Measurements from ENCODE around the gene C11orf52. TPM values are rescaled to one million over a fixed set of nuclear protein-coding genes. Genes with fewer than 3 reads are reported as not detected.

Gene C11orf52
- polyA plus RNA-seq, 3 donors: not detected

DNA sequence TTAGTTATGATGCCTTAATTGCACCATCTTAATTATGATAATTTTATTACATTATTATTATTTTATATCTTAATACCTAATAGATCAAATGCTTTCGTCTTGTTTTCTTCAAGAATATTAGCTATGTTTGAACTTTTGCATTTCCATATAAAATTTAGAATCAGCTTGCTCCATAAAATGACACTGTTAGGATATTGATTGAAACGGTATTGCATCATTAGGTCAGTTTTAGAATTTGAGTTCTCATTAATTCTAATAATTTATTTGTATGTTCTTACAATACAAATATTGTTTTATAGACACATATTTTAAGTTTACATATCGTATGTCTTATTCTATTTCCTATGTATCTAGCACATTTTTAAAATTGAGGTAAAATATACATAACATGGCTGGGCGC, 32.7 kb upstream of the C11orf52 start:
- no peaks in the 10 kb centered on the region for H3K36me3 ChIP-seq (replicated peaks in 1 of 2; ENCODE audit: control insufficient read depth in 1 of 2, insufficient read depth in 2 of 2, low read length in 2 of 2)
- H4K20me1 ChIP-seq (ENCODE audit: insufficient read depth, low read length): no peaks in the 10 kb centered on the region
- Mint-ChIP-seq H3K27me3 (ENCODE audit: low read depth in 3 of 3) (peaks cover 1 to 2% (median 1%) of the 10 kb centered on the region in 3 donors), H3K9me3 (peaks cover 0 to 2% (median 0%) of the 10 kb centered on the region in 7 donors), H3K27ac (no peak overlapping the region), H3K4me3 (no peak overlapping the region), H3K36me3 (no peaks in the 10 kb centered on the region), H3K4me1 (peaks cover 20% of the 10 kb centered on the region)
- no peaks in the 10 kb centered on the region for H3K79me2 ChIP-seq (ENCODE audit: insufficient read depth, low read length)
- no CpG with 5 or more reads among the region's 4 CpGs for WGBS (ENCODE audit: insufficient coverage)
- intact Hi-C loops (cut with micrococcal nuclease): no loop called here
- DNase-seq: no peak
- no peak overlapping the region for H3K4me2 ChIP-seq (replicated peaks; ENCODE audit: extremely low read depth, low read length, poor library complexity, severe bottlenecking)
- no peak overlapping the region for H3K27ac ChIP-seq (ENCODE audit: low read depth in 1 of 2, low read length in 2 of 2)
- no peak overlapping the region for H3K4me3 ChIP-seq (replicated peaks in 1 of 3; ENCODE audit: low read depth in 2 of 3, low read length in 3 of 3)
- H3K27me3 ChIP-seq (ENCODE audit: control insufficient read depth in 2 of 2, insufficient read depth in 2 of 2, low read length in 2 of 2): no peaks in the 10 kb centered on the region
- TF ChIP-seq, protein P1, sequence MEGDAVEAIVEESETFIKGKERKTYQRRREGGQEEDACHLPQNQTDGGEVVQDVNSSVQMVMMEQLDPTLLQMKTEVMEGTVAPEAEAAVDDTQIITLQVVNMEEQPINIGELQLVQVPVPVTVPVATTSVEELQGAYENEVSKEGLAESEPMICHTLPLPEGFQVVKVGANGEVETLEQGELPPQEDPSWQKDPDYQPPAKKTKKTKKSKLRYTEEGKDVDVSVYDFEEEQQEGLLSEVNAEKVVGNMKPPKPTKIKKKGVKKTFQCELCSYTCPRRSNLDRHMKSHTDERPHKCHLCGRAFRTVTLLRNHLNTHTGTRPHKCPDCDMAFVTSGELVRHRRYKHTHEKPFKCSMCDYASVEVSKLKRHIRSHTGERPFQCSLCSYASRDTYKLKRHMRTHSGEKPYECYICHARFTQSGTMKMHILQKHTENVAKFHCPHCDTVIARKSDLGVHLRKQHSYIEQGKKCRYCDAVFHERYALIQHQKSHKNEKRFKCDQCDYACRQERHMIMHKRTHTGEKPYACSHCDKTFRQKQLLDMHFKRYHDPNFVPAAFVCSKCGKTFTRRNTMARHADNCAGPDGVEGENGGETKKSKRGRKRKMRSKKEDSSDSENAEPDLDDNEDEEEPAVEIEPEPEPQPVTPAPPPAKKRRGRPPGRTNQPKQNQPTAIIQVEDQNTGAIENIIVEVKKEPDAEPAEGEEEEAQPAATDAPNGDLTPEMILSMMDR (IDR thresholded peaks at IDR 0.05): no peak
- no peak overlapping the region for H2AFZ ChIP-seq (ENCODE audit: insufficient read depth, low read depth, low read length, poor library complexity, severe bottlenecking)
- no peaks in the 10 kb centered on the region for H3K9me3 ChIP-seq (replicated peaks in 1 of 2; ENCODE audit: control insufficient read depth in 1 of 2, insufficient read depth in 1 of 2, low read length in 2 of 2)
- no peak overlapping the region for H3K9ac ChIP-seq (ENCODE audit: insufficient read depth, low read length, poor library complexity, severe bottlenecking)
- H3K4me1 ChIP-seq (ENCODE audit: control insufficient read depth in 1 of 2, insufficient read depth in 2 of 2, low read length in 2 of 2): peaks cover 14 to 22% of the 10 kb centered on the region in 2 donors

DNA sequence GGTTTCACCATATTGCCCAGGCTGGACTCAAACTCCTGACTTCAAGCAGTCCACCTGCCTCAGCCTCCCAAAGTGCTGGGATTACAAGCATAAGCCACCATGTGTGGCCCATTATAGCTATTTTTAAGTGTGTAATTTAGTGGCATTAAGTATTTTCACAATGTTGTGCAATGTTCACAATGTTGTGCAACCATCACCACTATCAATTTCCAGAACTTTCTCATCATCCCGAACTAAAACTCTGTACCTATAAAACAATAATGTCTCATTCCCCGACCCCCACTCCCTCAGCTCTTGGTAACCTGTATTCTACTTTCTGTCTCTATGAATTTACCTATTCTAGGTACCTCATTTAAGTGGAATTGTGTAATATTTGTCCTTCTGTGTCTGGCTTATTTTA, 31.9 kb upstream of the C11orf52 start:
- peaks cover 0 to 2% (median 0%) of the 10 kb centered on the region in 7 donors for H3K9me3 Mint-ChIP-seq
- intact Hi-C loops (cut with micrococcal nuclease): no loop called here
- DNase-seq: no peak
- Histone ChIP-seq H4K20me1 (ENCODE audit: insufficient read depth, low read length) (no peaks in the 10 kb centered on the region), H2AFZ (ENCODE audit: insufficient read depth, low read depth, low read length, poor library complexity, severe bottlenecking) (no peak overlapping the region), H3K79me2 (ENCODE audit: insufficient read depth, low read length) (no peaks in the 10 kb centered on the region), H3K4me1 (ENCODE audit: control insufficient read depth in 1 of 2, insufficient read depth in 2 of 2, low read length in 2 of 2) (peaks cover 8 to 14% of the 10 kb centered on the region in 2 donors), H3K4me2 (replicated peaks; ENCODE audit: extremely low read depth, low read length, poor library complexity, severe bottlenecking) (no peak overlapping the region), H3K9me3 (replicated peaks in 1 of 2; ENCODE audit: control insufficient read depth in 1 of 2, insufficient read depth in 1 of 2, low read length in 2 of 2) (no peaks in the 10 kb centered on the region), H3K9ac (ENCODE audit: insufficient read depth, low read length, poor library complexity, severe bottlenecking) (no peak overlapping the region), H3K4me3 (replicated peaks in 1 of 3; ENCODE audit: low read depth in 2 of 3, low read length in 3 of 3) (no peak overlapping the region), H3K27me3 (ENCODE audit: control insufficient read depth in 2 of 2, insufficient read depth in 2 of 2, low read length in 2 of 2) (no peaks in the 10 kb centered on the region), H3K36me3 (replicated peaks in 1 of 2; ENCODE audit: control insufficient read depth in 1 of 2, insufficient read depth in 2 of 2, low read length in 2 of 2) (no peaks in the 10 kb centered on the region), H3K27ac (ENCODE audit: low read depth in 1 of 2, low read length in 2 of 2) (no peak overlapping the region)
- H3K27ac Mint-ChIP-seq: peak overlapping the region in 1 of 7 donors; percentile 50
- no peak overlapping the region for H3K4me3 Mint-ChIP-seq
- TF ChIP-seq, protein P1 (IDR thresholded peaks at IDR 0.05): no peak
- peaks cover 14% of the 10 kb centered on the region for H3K4me1 Mint-ChIP-seq
- WGBS (ENCODE audit: insufficient coverage): 40% methylated on average over 1 of the region's 2 CpGs
- peaks cover 1 to 2% (median 1%) of the 10 kb centered on the region in 3 donors for H3K27me3 Mint-ChIP-seq (ENCODE audit: low read depth in 3 of 3)
- no peaks in the 10 kb centered on the region for H3K36me3 Mint-ChIP-seq
